B cell (primary cell): ENCODE results near the gene PPP1CC.

ENCODE experiments used
- CTCF ChIP-seq: fragments of 200-600 bp; IDR thresholded peaks from one replicate; pipeline ENCODE4 v1.8.0; 2022; ENCODE audit warnings: antibody characterized with exemption, mild to moderate bottlenecking
- EZH2 ChIP-seq: IDR thresholded peaks from 2 replicates; pipeline ENCODE4 v1.6.1; 2012; ENCODE audit warnings: borderline replicate concordance, low read depth, mild to moderate bottlenecking, moderate library complexity, low read length; ENCODE audit not compliant: insufficient read depth, poor library complexity, severe bottlenecking

GRCh38 chr12:110790301-110790700 lies 47.6 kb upstream of the PPP1CC start:
- TF ChIP-seq CTCF (no peak), EZH2 (no peak)
